Measurements from ENCODE around the gene CRYGB. TPM values are rescaled to one million over a fixed set of nuclear protein-coding genes. Genes with fewer than 3 reads are reported as not detected.
A peak's percentile ranks its signal among the peaks of the same experiment; 100 is the strongest.

Gene CRYGB
- total and polyA plus RNA-seq, 2 of the 13 experiments (the other 11 are each of a cell fraction or from before 2014, with no cell fraction given): not detected

DNA sequence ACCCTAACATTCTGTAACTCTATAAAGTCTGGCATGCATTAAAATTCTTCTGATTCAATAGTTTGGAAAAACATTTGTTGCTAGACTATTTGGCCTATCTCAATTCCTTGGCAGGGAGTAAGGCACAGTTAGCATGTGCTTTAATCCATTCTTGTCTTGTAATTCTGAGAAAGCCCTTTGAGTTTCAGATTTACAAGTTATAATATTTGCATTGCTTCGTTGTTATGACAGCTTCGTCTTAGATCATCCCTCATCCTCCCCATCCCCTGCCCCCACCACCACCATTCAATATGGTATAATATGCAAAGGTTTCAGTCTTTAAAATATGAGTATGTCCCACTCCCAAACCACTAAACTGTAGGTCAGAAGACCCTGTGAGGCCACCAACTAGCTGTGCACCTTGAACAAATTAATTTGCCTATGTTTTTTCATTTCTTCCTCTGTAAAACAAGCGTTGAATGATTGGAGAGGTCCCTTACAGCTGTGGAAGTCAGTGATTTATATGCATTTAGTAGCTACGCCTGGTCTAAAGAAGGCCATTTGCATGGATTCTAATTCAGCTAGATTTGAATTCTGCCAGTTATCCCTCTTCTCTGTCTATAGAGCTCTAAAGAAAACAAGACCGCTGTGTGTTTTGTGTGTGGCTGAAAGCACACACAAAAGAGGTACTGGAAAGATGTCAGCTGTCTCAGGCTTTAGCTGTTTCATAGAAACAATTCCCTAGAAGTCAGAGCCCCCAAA lies 43.3 kb upstream of the CRYGB start (continued):
- TF ChIP-seq TBP (CRISPR knock-in tag; IDR thresholded peaks at IDR 0.05) (no peak), CCAR2 (optimal IDR thresholded peaks at IDR 0.05; ENCODE audit: low read depth, low read length) (no peak)

DNA sequence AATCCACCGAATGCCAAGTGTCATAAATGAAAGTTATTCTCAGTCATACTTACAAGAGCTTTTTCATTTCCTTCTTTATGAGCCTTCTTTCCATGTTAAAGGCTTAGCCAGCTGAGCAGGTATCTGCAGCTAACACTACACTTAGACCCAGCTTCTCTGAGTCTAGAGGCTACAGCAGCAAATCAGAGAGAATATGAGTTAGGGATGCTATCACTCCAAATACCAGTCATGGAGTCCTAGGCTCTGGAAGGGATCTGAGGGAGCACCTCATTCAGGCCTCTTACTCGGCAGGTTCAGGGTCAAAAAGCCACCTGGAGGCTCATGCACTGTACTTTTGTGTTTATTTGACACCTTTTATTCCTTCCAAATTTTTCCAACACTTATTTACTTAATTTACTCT lies 40.9 kb upstream of the CRYGB start:
- CTCF ChIA-PET (ENCODE audit: low intra/inter-chr PET ratio, low total read pairs): no interaction called here
- no peak; the same call in 2 of the 3 replicates for ATAC-seq

More for the DNA sequence above, 40.9 kb upstream of the CRYGB start:
- H3K79me2 ChIP-seq (ENCODE audit: insufficient read depth, low read length): no peaks in the 10 kb centered on the region
- H3K4me1 ChIP-seq (ENCODE audit: insufficient read depth, low read length): peaks cover 12% of the 10 kb centered on the region
- no peaks in the 10 kb centered on the region for H3K36me3 ChIP-seq (replicated peaks in 1 of 2; ENCODE audit: control insufficient read depth in 1 of 2, insufficient read depth in 2 of 2, low read length in 2 of 2)
- no peak for DNase-seq (ENCODE audit: low spot score)
- H2AFZ ChIP-seq (ENCODE audit: low read length): no peak overlapping the region
- H3K9ac ChIP-seq (ENCODE audit: insufficient read depth, low read depth, low read length): no peak overlapping the region
- intact Hi-C loops (cut with micrococcal nuclease; ENCODE audit: unreplicated experiment) (no loop called here), in situ Hi-C loops (cut with HindIII; ENCODE audit: extremely low pct_ligation_motif_present, low pct_unique_long_range_greater_than_20kb) (no loop called here)
- no peaks in the 10 kb centered on the region for H3K9me3 ChIP-seq (ENCODE audit: low read length)
- H3K27me3 ChIP-seq (ENCODE audit: control insufficient read depth in 1 of 2, insufficient read depth in 2 of 2, low read length in 2 of 2): peaks cover 0 to 17% of the 10 kb centered on the region in 2 experiments; a peak in 3 of 5 replicates
- no peak overlapping the region for H3K4me2 ChIP-seq (ENCODE audit: low read depth, low read length)
- no TSS peak for BruUV-seq (replicated peaks)
- H3K4me3 ChIP-seq (replicated peaks in 1 of 3; ENCODE audit: insufficient read depth in 1 of 3, low read depth in 2 of 3, low read length in 3 of 3): no peak overlapping the region
- FAIRE-seq: no peak
- WGBS (ENCODE audit: low lambda C conversion rate): 17% methylated on average over 2 of the region's 2 CpGs
- no peak for TF ChIP-seq NR3C1 (CRISPR knock-in tag; IDR thresholded peaks at IDR 0.05)
- TF ChIP-seq, protein P1, sequence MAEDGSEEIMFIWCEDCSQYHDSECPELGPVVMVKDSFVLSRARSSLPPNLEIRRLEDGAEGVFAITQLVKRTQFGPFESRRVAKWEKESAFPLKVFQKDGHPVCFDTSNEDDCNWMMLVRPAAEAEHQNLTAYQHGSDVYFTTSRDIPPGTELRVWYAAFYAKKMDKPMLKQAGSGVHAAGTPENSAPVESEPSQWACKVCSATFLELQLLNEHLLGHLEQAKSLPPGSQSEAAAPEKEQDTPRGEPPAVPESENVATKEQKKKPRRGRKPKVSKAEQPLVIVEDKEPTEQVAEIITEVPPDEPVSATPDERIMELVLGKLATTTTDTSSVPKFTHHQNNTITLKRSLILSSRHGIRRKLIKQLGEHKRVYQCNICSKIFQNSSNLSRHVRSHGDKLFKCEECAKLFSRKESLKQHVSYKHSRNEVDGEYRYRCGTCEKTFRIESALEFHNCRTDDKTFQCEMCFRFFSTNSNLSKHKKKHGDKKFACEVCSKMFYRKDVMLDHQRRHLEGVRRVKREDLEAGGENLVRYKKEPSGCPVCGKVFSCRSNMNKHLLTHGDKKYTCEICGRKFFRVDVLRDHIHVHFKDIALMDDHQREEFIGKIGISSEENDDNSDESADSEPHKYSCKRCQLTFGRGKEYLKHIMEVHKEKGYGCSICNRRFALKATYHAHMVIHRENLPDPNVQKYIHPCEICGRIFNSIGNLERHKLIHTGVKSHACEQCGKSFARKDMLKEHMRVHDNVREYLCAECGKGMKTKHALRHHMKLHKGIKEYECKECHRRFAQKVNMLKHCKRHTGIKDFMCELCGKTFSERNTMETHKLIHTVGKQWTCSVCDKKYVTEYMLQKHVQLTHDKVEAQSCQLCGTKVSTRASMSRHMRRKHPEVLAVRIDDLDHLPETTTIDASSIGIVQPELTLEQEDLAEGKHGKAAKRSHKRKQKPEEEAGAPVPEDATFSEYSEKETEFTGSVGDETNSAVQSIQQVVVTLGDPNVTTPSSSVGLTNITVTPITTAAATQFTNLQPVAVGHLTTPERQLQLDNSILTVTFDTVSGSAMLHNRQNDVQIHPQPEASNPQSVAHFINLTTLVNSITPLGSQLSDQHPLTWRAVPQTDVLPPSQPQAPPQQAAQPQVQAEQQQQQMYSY (CRISPR knock-in tag; IDR thresholded peaks at IDR 0.05): peak; percentile 83
- POLR2A ChIA-PET: no interaction called here
- no peak overlapping the region for H3K27ac ChIP-seq (ENCODE audit: extremely low read length, insufficient read depth, low read length)
- H4K20me1 ChIP-seq (ENCODE audit: insufficient read depth, low read length): no peaks in the 10 kb centered on the region

All from HepG2 (cell line).